ENCODE results near the gene AGRN. TPM values are rescaled to one million over a fixed set of nuclear protein-coding genes. Genes with fewer than 3 reads are reported as not detected.
A peak's percentile ranks its signal among the peaks of the same experiment; 100 is the strongest.

Gene AGRN
- total RNA-seq, 1 experiment from 2014 or later = 42.8 TPM

- DNase-seq (ENCODE audit: low read depth) = peak; percentile 97
Measured at GRCh38 chr1:1079408-1080121, 59.6 kb downstream of the AGRN start.

GRCh38 chr1:1080122-1080757, 60.3 kb downstream of the AGRN start:
- peak; percentile 63 for DNase-seq (ENCODE audit: low read depth)

- no peak for DNase-seq (ENCODE audit: low read depth)
Measured at GRCh38 chr1:1080951-1081310, 61.0 kb downstream of the AGRN start.

GRCh38 chr1:1081311-1082238, 61.7 kb downstream of the AGRN start:
- no peak for DNase-seq (ENCODE audit: low read depth)

- no peak for DNase-seq (ENCODE audit: low read depth)
Measured at GRCh38 chr1:1082239-1082775, 62.4 kb downstream of the AGRN start.

GRCh38 chr1:1082776-1083415, 63.0 kb downstream of the AGRN start:
- DNase-seq (ENCODE audit: low read depth) = no peak

GRCh38 chr1:1083416-1084371, 63.8 kb downstream of the AGRN start:
- no peak for DNase-seq (ENCODE audit: low read depth)

- DNase-seq (ENCODE audit: low read depth) = no peak
Measured at GRCh38 chr1:1084372-1085170, 64.7 kb downstream of the AGRN start.

- DNase-seq (ENCODE audit: low read depth) = no peak
Measured at GRCh38 chr1:1085171-1085841, 65.4 kb downstream of the AGRN start.

- DNase-seq (ENCODE audit: low read depth) = no peak
Measured at GRCh38 chr1:1085911-1086841, 66.3 kb downstream of the AGRN start.

- no peak for DNase-seq (ENCODE audit: low read depth)
Measured at GRCh38 chr1:1086911-1087341, 67.0 kb downstream of the AGRN start.

- no peak for DNase-seq (ENCODE audit: low read depth)
Measured at GRCh38 chr1:1087351-1088028, 67.6 kb downstream of the AGRN start.

- DNase-seq (ENCODE audit: low read depth) = no peak
Measured at GRCh38 chr1:1088029-1088800, 68.3 kb downstream of the AGRN start.

- no peak for DNase-seq (ENCODE audit: low read depth)
Measured at GRCh38 chr1:1088801-1089680, 69.1 kb downstream of the AGRN start.

GRCh38 chr1:1089731-1090423, 70.0 kb downstream of the AGRN start:
- no peak for DNase-seq (ENCODE audit: low read depth)

Data from RPMI7951 (cell line).